GM19099 (cell line): ENCODE results near the gene HOXB3.

Experiments
- POLR2A ChIP-seq: IDR thresholded peaks from 3 replicates; pipeline ENCODE4 v1.6.1; 2011; ENCODE audit warnings: low read depth; ENCODE audit not compliant: insufficient read length; ENCODE audit errors: extremely low read depth

HOXB3 gene

GRCh38 chr17:48619826-48620449, 29.9 kb upstream of the HOXB3 start:
- TF ChIP-seq POLR2A: no peak

GRCh38 chr17:48618256-48618896, 28.3 kb upstream of the HOXB3 start:
- no peak for TF ChIP-seq POLR2A

GRCh38 chr17:48617471-48618255, 27.6 kb upstream of the HOXB3 start:
- no peak for TF ChIP-seq POLR2A

- TF ChIP-seq POLR2A: no peak
These were observed 26.9 kb upstream of the HOXB3 start for GRCh38 chr17:48616717-48617470.

GRCh38 chr17:48615963-48616716, 26.1 kb upstream of the HOXB3 start:
- TF ChIP-seq POLR2A: no peak

- no peak for TF ChIP-seq POLR2A
These were observed 25.3 kb upstream of the HOXB3 start, which contains the start of gene HOXB8 for GRCh38 chr17:48615047-48615962. Gene HOXB8 (minus strand): TSS chr17:48615292. CDS start chr17:48614704, 588 bp downstream.

- TF ChIP-seq POLR2A: no peak
These were observed 24.0 kb upstream of the HOXB3 start for GRCh38 chr17:48613862-48614694.

- no peak for TF ChIP-seq POLR2A
These were observed 23.0 kb upstream of the HOXB3 start for GRCh38 chr17:48612854-48613691.

- TF ChIP-seq POLR2A: no peak
These were observed 22.4 kb upstream of the HOXB3 start for GRCh38 chr17:48612456-48612853.

- TF ChIP-seq POLR2A: no peak
These were observed 21.8 kb upstream of the HOXB3 start for GRCh38 chr17:48611681-48612455.

- TF ChIP-seq POLR2A: no peak
These were observed 21.2 kb upstream of the HOXB3 start for GRCh38 chr17:48611213-48611612.
